HFF-Myc (cell line): ENCODE data around the gene CAMTA2.
A peak's percentile ranks its signal among the peaks of the same experiment; 100 is the strongest.

ENCODE experiments used
- DNase-seq: peaks from one replicate; pipeline ENCODE4 v3.0.0-alpha.2; 2011; ENCODE audit warnings: low read depth; ENCODE audit errors: extremely low read depth
- H3K4me3 ChIP-seq: replicated peaks from 2 replicates; pipeline ENCODE4 v1.5.1; 2011; ENCODE audit warnings: low read depth, mild to moderate bottlenecking, control low read depth, low read length
- TF ChIP-seq, protein P1 (sequence below): IDR thresholded peaks from 2 replicates; pipeline ENCODE4 v1.5.1; 2012; ENCODE audit warnings: mild to moderate bottlenecking, low read depth, low read length, control low read depth; ENCODE audit errors: missing control alignments

Gene CAMTA2

DNA sequence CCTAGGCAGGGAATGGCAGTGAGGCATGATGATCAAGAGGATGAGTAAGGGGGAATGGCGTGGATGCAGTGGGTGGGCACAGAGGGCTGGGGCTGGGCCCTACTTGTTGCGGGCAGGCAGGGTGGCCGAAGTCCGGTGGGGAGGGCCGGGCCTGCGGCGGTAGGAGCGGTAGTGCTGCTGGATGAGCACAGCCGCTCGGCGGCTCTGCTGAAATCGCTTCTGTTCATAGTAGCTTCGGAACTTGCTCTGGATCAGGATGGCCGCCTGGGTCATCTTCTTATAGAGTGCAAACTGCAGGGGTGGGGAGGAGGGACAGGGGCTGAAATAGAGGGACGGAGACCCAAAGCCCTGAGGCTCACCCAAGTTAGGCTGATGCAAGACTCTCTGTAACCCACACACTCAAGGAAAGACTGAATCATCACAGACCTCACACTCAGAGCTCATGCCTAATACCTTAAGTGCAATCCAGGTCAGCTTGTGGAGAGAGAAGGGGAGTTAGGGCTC lies 18.4 kb downstream of the CAMTA2 start:
- DNase-seq: peak; percentile 64
- TF ChIP-seq, protein P1, sequence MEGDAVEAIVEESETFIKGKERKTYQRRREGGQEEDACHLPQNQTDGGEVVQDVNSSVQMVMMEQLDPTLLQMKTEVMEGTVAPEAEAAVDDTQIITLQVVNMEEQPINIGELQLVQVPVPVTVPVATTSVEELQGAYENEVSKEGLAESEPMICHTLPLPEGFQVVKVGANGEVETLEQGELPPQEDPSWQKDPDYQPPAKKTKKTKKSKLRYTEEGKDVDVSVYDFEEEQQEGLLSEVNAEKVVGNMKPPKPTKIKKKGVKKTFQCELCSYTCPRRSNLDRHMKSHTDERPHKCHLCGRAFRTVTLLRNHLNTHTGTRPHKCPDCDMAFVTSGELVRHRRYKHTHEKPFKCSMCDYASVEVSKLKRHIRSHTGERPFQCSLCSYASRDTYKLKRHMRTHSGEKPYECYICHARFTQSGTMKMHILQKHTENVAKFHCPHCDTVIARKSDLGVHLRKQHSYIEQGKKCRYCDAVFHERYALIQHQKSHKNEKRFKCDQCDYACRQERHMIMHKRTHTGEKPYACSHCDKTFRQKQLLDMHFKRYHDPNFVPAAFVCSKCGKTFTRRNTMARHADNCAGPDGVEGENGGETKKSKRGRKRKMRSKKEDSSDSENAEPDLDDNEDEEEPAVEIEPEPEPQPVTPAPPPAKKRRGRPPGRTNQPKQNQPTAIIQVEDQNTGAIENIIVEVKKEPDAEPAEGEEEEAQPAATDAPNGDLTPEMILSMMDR: no peak
- peak overlapping the region; percentile 62 for H3K4me3 ChIP-seq

DNA sequence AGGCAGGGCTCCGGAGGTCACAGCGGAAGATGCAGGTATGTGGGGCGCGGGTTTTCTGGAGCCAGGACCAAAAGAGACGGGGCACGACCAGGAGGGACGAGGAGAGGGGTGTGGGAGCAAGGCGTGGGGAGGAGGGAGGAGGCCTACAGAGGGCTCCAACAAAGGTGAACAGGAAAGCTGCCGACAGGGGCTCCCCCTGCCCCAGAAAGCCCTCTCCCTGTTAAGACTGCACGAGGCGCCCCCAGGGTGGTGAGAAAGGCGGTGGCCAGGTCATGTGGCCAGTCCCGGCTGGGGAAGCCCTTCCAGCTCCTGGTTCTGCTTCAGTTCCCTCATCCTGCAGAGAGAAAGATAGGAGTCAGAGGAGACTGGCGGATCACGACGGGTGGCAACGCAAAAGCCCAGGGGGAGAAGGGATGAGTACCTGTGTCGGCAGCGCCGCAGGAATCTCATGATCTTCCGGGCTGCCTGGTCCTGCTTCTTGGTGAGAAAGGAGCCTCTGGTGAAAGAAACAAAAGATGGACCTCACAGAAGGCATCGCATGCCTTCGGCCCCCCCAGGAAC lies 18.9 kb downstream of the CAMTA2 start:
- peak overlapping the region; percentile 62 for H3K4me3 ChIP-seq
- TF ChIP-seq, protein P1: no peak
- no peak for DNase-seq

DNA sequence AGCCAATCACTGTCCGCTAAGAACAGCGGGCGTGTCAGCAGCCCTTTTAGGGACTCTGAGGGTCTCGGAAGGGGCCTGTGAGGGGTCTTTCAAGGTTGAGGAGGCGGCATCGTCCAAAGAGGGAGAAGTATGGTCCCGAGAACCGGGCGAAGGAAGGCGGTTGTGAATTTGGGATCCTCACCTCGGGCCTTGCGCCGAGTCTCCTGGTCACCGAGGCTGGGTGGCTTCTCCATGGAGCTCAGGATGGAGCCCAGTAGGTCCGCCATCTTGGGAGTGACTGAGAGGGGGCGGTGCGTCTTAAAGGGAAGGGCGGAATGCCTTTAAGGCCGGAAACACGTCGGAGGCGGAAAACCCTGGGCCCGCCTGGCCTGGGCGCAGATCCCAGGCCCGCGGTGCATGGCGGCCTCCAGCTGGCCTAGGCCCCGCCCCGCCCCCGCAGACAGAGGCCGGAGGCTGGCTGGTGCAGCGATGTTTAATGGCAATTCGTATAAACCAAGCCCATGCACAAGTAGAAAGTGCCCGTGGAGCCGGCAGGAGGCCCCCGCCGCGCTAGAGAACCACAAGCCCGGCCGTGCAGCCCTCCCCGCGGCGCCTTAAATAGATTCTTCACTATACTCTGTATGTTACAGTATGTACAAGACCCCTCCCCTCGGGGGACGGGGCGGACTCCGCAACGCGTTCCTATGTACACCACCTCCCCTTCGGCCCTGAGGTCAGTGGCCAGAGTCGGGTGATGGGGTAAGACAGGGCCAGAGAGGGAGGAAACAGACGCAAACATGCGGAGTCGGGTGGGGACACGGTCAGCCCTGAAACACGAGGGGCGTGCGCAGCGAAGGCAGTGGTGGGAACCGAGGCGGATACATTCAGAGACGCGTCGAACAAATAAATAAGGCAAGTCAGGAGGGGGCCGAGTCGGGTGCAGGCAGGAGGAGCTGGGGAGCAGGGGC lies 19.7 kb downstream of the CAMTA2 start, which contains the start of gene SPAG7:
SPAG7 (minus strand) TSS at position 279 of the 947 bp plus-strand sequence; CDS start at position 266, 13 bp downstream.
- peak; percentile 92 for DNase-seq
- H3K4me3 ChIP-seq: peak within 1 kb of the TSS; percentile 62
- TF ChIP-seq, protein P1: no peak

DNA sequence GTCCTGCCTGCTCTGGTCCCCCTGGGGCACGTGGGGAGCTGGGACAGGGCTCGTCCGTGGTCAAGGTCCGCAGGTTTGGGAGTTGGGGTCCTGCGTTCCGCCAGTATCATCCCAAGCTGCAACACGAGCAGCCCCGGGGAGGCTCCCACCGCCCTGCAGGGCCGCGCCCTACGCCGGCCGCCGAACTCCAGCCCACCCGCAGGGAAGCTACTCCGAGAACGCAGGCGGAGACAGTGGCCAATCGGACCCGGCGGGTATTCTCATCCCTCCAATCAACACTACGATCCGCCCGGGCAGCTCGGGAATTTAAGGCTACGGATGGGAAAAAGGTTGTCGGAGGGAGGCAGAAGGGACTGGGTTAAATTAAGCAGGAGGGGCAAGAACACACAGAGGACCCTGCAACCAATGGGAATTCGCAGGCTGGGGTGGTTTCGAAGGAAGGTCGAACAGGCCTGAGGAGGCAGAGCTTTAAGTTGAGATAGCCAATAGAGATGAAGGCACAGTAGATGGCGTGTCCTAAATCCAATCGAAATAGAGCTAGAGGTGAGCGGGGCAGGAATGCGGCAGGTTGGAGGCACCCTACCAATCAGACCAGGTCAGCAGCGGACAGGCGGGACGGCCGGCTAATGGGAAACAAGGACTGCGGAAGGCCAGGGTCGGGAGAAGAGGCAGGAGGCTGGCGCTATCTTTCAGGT lies 20.5 kb downstream of the CAMTA2 start:
- peak overlapping the region; percentile 62 for H3K4me3 ChIP-seq
- DNase-seq: peak; percentile 100
- TF ChIP-seq, protein P1: no peak

DNA sequence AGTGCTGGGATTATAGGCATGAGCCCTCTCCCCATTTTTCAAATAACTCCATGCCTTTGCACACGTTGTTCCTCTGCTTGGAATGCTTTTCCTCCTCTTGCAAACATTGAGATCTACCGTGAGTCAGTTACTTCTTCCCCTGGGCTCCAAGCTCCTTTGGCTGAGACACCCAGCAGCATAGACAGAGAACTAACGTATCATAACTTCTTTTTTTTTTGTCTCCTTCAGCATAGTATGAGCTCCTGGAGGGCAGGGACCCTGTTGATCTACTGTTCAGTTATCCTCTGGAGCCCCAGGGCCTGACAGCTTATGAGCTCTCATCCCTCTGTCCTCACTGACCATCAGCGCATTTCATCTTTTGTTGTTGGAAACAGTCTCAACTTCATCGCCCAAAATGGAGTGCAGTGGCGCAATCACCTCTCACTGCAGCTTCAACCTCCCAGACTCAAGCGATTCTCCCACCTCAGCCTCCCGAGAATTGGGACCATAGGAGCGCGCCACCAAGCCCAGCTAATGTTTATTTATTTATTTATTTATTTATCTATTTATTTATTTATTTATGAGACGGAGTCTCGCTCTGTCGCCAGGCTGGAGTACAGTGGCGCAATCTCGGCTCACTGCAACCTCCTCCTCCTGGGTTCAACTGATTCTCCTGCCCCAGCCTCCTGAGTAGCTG lies 22.0 kb downstream of the CAMTA2 start:
- H3K4me3 ChIP-seq: no peak overlapping the region
- TF ChIP-seq, protein P1: no peak
- DNase-seq: no peak
